A549 (cell line): ENCODE data around the gene RERE. TPM values are rescaled to one million over a fixed set of nuclear protein-coding genes. Genes with fewer than 3 reads are reported as not detected.
A peak's percentile ranks its signal among the peaks of the same experiment; 100 is the strongest.

Experiments
- ATAC-seq, 2 experiments: fragments of 200-7000 bp in 1 of 2; fragments of >200 bp in 1 of 2; cut with Nextera tagmentation in 1 of 2; cut with Tn5 transposase in 1 of 2; 3 replicates each; pipeline versions ENCODE4 v1.8.0 to v1.9.1; 2018 to 2020; ENCODE audit warnings: mild to moderate bottlenecking in 1 of 2, moderate library complexity in 1 of 2
- CTCF ChIA-PET: fragments of 300-600 bp; sonication (Branson Sonifier 250); formaldehyde crosslinking; extraction: SDS; loops from one replicate; lab custom pipeline; 2021; ENCODE audit warnings: antibody characterized with exemption, inconsistent platforms; lab: Yijun Ruan, JAX
- POLR2A ChIA-PET: fragments of 350-600 bp; formaldehyde crosslinking; extraction: SDS; loops from one replicate; lab custom pipeline; 2021; ENCODE audit warnings: antibody characterized with exemption, inconsistent platforms; lab: Yijun Ruan, JAX
- DNase-seq, 2 experiments: peaks; one replicate each; pipeline versions ENCODE4 v3.0.0 to v3.0.0-alpha.2; 2011 to 2016; ENCODE audit warnings: low read depth in 1 of 2, low spot score in 1 of 2
- FAIRE-seq: peaks from 2 replicates; lab custom pipeline; 2011; peaks lifted over from hg19 to GRCh38; lab: Jason Lieb, UNC
- H3K27ac ChIP-seq, 2 experiments: fragments of >200 bp; sonication (Bioruptor Twin); formaldehyde crosslinking; 3 replicates each; pipeline ENCODE4 v1.5.1; 2016 to 2017
- H3K4me1 ChIP-seq: fragments of >200 bp; sonication (Bioruptor Twin); formaldehyde crosslinking; 3 replicates; pipeline ENCODE4 v1.6.1; 2016
- H3K4me2 ChIP-seq: fragments of >200 bp; sonication (Bioruptor Twin); formaldehyde crosslinking; 3 replicates; pipeline ENCODE4 v1.6.1; 2016
- H3K4me3 ChIP-seq: fragments of >200 bp; sonication (Bioruptor Twin); formaldehyde crosslinking; 3 replicates; pipeline ENCODE4 v1.5.1; 2016
- H3K9me3 ChIP-seq: fragments of >200 bp; sonication (Bioruptor Twin); formaldehyde crosslinking; 3 replicates; pipeline ENCODE4 v1.6.1; 2016
- CBX2 ChIP-seq: fragments of 200-600 bp; sonication (generic); IDR thresholded peaks from 2 replicates; pipeline ENCODE4 v1.6.1; 2016; ENCODE audit warnings: low read depth, mild to moderate bottlenecking, borderline replicate concordance
- CHD2 ChIP-seq: fragments of 150-350 bp; IDR thresholded peaks from 2 replicates; pipeline ENCODE4 v1.6.1; 2014; ENCODE audit warnings: low read length; ENCODE audit not compliant: partially characterized antibody
- EHMT2 ChIP-seq: fragments of 200-600 bp; sonication (generic); IDR thresholded peaks from 2 replicates; pipeline ENCODE4 v1.6.1; 2016; ENCODE audit warnings: antibody characterized with exemption, low read depth, mild to moderate bottlenecking, moderate library complexity
- ESRRA ChIP-seq: fragments of 150-350 bp; IDR thresholded peaks from 2 replicates; pipeline ENCODE4 v1.6.1; 2014; ENCODE audit warnings: mild to moderate bottlenecking, low read length, borderline replicate concordance
- FOSB ChIP-seq: fragments of 250-450 bp; sonication (Bioruptor Pico); IDR thresholded peaks from 2 replicates; pipeline ENCODE4 v1.5.0; 2020; ENCODE audit warnings: mild to moderate bottlenecking, moderate library complexity
- FOSL2 ChIP-seq, 2 experiments: fragments of 450-650 bp in 1 of 2; fragments of >200 bp in 1 of 2; sonication (Bioruptor Twin) in 1 of 2; formaldehyde crosslinking; IDR thresholded peaks; 2 replicates each; pipeline versions ENCODE4 v1.5.0 to v1.6.1; 2016 to 2020; ENCODE audit warnings: mild to moderate bottlenecking in 1 of 2, moderate library complexity in 1 of 2
- GATA3 ChIP-seq: IDR thresholded peaks from 2 replicates; pipeline ENCODE4 v1.6.1; 2012; ENCODE audit warnings: borderline replicate concordance
- HOXA7 ChIP-seq: fragments of 250-450 bp; sonication (Bioruptor Pico); IDR thresholded peaks from 2 replicates; pipeline ENCODE4 v1.5.0; 2020; ENCODE audit warnings: mild to moderate bottlenecking, moderate library complexity
- HOXB5 ChIP-seq: fragments of 250-450 bp; sonication (Bioruptor Pico); IDR thresholded peaks from 2 replicates; pipeline ENCODE4 v1.5.0; 2020; ENCODE audit warnings: mild to moderate bottlenecking, moderate library complexity
- JUN ChIP-seq, 2 experiments: fragments of >200 bp; sonication (Bioruptor Twin); formaldehyde crosslinking; IDR thresholded peaks; 2 replicates in 1 of 2; 3 replicates in 1 of 2; pipeline ENCODE4 v1.6.1; 2016 to 2017
- MAFK ChIP-seq: fragments of 450-650 bp; IDR thresholded peaks from 2 replicates; pipeline ENCODE4 v1.6.1; 2014; ENCODE audit not compliant: partially characterized antibody
- NPAS2 ChIP-seq: fragments of 250-450 bp; sonication (Bioruptor Pico); IDR thresholded peaks from 2 replicates; pipeline ENCODE4 v1.8.0; 2022; ENCODE audit warnings: mild to moderate bottlenecking, moderate library complexity, borderline replicate concordance
- NR3C1 ChIP-seq: fragments of >200 bp; sonication (Bioruptor Twin); formaldehyde crosslinking; IDR thresholded peaks from 3 replicates; pipeline ENCODE4 v1.6.1; 2017
- PHF8 ChIP-seq: fragments of 200-600 bp; sonication (generic); IDR thresholded peaks from 2 replicates; pipeline ENCODE4 v1.6.1; 2016; ENCODE audit warnings: low read depth, mild to moderate bottlenecking, antibody characterized with exemption, moderate library complexity, borderline replicate concordance
- POLR2AphosphoS2 ChIP-seq: conservative IDR thresholded peaks from 2 replicates; pipeline ENCODE4 v1.6.1; 2012; ENCODE audit warnings: low read length, improper control_type of control experiment, inconsistent platforms
- RAD21 ChIP-seq, 2 experiments: fragments of >200 bp in 1 of 2; sonication (Bioruptor Twin) in 1 of 2; formaldehyde crosslinking in 1 of 2; IDR thresholded peaks in 1 of 2; conservative IDR thresholded peaks in 1 of 2; 2 replicates in 1 of 2; 3 replicates in 1 of 2; pipeline ENCODE4 v1.6.1; 2012 to 2018; ENCODE audit warnings: inconsistent platforms in 1 of 2
- RARB ChIP-seq: fragments of 250-450 bp; sonication (Bioruptor Pico); IDR thresholded peaks from 2 replicates; pipeline ENCODE4 v1.8.0; 2021; ENCODE audit warnings: mild to moderate bottlenecking, moderate library complexity
- SMC3 ChIP-seq: fragments of >200 bp; sonication (Bioruptor Twin); formaldehyde crosslinking; IDR thresholded peaks from 3 replicates; pipeline ENCODE4 v1.6.1; 2018; ENCODE audit warnings: inconsistent platforms
- SREBF2 ChIP-seq: fragments of 450-650 bp; IDR thresholded peaks from 2 replicates; pipeline ENCODE4 v1.6.1; 2014; ENCODE audit warnings: mild to moderate bottlenecking, moderate library complexity
- ZNF302 ChIP-seq: fragments of 250-450 bp; sonication (Bioruptor Pico); IDR thresholded peaks from 2 replicates; pipeline ENCODE4 v1.9.0; 2021; ENCODE audit warnings: inconsistent platforms, mild to moderate bottlenecking, moderate library complexity
- WGBS: methylation state at CpG from one replicate; pipeline ENCODE4 v1.1.6; 2017; ENCODE audit errors: missing lambda C conversion rate; 5-methylcytosine and 5-hydroxymethylcytosine counted together
- polyA plus RNA-seq, 4 experiments: library from polyadenylated mRNA; depleted of rRNA in 3 of 4; stranded (reverse); fragments of >200 nt; fragmentation: RNase III in 1 of 4; extraction: RNeasy Plus Mini Kit Qiagen cat#74134 plus additional on column Dnase treatment in 1 of 4; gene quantifications; 2 replicates in 3 of 4; 3 replicates in 1 of 4; pipeline ENCODE4 v1.2.3, GENCODE V29; 2011 to 2017
- TF ChIP-seq, protein P1 (sequence below): IDR thresholded peaks from 2 replicates; pipeline ENCODE4 v1.6.1; 2012
- TF ChIP-seq, protein P2 (sequence below): fragments of >200 bp; sonication (Bioruptor Twin); formaldehyde crosslinking; IDR thresholded peaks from 3 replicates; pipeline ENCODE4 v1.5.1; 2016
- TF ChIP-seq, protein P3 (sequence below): fragments of >200 bp; sonication (Bioruptor Twin); formaldehyde crosslinking; IDR thresholded peaks from 3 replicates; pipeline ENCODE4 v1.6.1; 2016
- TF ChIP-seq, protein P4 (sequence below): IDR thresholded peaks from 2 replicates; pipeline ENCODE4 v1.6.1; 2012; ENCODE audit warnings: low read depth, borderline replicate concordance
- TF ChIP-seq, protein P5 (sequence below): fragments of 250-450 bp; sonication (Bioruptor Pico); IDR thresholded peaks from 2 replicates; pipeline ENCODE4 v1.5.0; 2021; ENCODE audit warnings: mild to moderate bottlenecking, moderate library complexity, borderline replicate concordance
- TF ChIP-seq, protein P6 (sequence below): fragments of 150-350 bp; IDR thresholded peaks from 2 replicates; pipeline ENCODE4 v1.6.1; 2014; ENCODE audit warnings: low read depth, mild to moderate bottlenecking, low read length

Gene RERE
- polyA plus RNA-seq, 2 of the 4 experiments (the other 2 are of a cell fraction): 12.6 to 28.6 TPM

DNA sequence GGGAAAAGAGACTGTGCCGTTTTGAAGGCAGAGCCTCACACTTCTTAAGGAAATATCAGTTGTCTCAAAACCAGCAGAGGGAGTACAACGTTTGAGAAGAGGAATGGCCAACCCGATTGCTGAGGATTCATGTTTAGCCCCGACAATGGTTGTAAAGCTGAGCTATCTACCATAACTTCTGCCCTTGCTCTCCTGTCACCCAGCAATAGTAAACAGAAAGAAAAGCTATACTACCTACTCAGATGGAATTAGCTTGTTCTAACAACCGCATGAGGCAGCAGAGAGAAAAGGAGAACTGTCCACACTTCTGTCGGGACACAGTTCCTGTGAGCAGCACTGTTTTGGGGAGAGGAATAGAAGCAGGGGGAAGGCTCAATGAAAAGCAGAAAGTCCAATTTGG lies 408.3 kb downstream of the RERE start:
- Histone ChIP-seq H3K4me2 (no peak overlapping the region), H3K4me1 (peaks cover 35% of the 10 kb centered on the region), H3K9me3 (no peaks in the 10 kb centered on the region), H3K27ac (no peak overlapping the region), H3K4me3 (no peak overlapping the region)
- 35% methylated on average over 6 of the region's 6 CpGs for WGBS
- DNase-seq (peak in 1 of 2 experiments; percentile 43), ATAC-seq (peak; percentile 65 to 80; a peak in 4 of 6 replicates), FAIRE-seq (no peak)
- TF ChIP-seq HOXA7 (CRISPR knock-in tag) (no peak), CHD2 (no peak), SMC3 (0 out of 3 replicates have a peak, but pooled peaks have one; percentile 17), NPAS2 (no peak), HOXB5 (CRISPR knock-in tag) (no peak), PHF8 (no peak), JUN (IDR thresholded peaks at IDR 0.05) (no peak), FOSB (CRISPR knock-in tag) (no peak), RAD21 (conservative IDR thresholded peaks at IDR 0.05 in 1 of 2, IDR thresholded peaks at IDR 0.05 in 1 of 2) (peak; percentile 19 to 25; a peak in 1 of 5 replicates), FOSL2 (IDR thresholded peaks at IDR 0.05) (no peak), FOSL2 (CRISPR knock-in tag; IDR thresholded peaks at IDR 0.05) (no peak), CBX2 (no peak), ESRRA (no peak), NR3C1 (no peak), SREBF2 (no peak), EHMT2 (no peak)
- TF ChIP-seq, protein P1, sequence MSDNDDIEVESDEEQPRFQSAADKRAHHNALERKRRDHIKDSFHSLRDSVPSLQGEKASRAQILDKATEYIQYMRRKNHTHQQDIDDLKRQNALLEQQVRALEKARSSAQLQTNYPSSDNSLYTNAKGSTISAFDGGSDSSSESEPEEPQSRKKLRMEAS: no peak
- TF ChIP-seq, protein P2, sequence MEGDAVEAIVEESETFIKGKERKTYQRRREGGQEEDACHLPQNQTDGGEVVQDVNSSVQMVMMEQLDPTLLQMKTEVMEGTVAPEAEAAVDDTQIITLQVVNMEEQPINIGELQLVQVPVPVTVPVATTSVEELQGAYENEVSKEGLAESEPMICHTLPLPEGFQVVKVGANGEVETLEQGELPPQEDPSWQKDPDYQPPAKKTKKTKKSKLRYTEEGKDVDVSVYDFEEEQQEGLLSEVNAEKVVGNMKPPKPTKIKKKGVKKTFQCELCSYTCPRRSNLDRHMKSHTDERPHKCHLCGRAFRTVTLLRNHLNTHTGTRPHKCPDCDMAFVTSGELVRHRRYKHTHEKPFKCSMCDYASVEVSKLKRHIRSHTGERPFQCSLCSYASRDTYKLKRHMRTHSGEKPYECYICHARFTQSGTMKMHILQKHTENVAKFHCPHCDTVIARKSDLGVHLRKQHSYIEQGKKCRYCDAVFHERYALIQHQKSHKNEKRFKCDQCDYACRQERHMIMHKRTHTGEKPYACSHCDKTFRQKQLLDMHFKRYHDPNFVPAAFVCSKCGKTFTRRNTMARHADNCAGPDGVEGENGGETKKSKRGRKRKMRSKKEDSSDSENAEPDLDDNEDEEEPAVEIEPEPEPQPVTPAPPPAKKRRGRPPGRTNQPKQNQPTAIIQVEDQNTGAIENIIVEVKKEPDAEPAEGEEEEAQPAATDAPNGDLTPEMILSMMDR: peak; percentile 20; the same call in 1 of the 3 replicates
- TF ChIP-seq, protein P3, sequence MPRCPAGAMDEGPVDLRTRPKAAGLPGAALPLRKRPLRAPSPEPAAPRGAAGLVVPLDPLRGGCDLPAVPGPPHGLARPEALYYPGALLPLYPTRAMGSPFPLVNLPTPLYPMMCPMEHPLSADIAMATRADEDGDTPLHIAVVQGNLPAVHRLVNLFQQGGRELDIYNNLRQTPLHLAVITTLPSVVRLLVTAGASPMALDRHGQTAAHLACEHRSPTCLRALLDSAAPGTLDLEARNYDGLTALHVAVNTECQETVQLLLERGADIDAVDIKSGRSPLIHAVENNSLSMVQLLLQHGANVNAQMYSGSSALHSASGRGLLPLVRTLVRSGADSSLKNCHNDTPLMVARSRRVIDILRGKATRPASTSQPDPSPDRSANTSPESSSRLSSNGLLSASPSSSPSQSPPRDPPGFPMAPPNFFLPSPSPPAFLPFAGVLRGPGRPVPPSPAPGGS: no peak
- TF ChIP-seq, protein P4, sequence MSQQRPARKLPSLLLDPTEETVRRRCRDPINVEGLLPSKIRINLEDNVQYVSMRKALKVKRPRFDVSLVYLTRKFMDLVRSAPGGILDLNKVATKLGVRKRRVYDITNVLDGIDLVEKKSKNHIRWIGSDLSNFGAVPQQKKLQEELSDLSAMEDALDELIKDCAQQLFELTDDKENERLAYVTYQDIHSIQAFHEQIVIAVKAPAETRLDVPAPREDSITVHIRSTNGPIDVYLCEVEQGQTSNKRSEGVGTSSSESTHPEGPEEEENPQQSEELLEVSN: no peak
- POLR2A ChIA-PET: no interaction called here
- CTCF ChIA-PET: interaction anchor here (0.6 to 2.4 kb wide), 12 partner anchors 10 to 495 kb away, joined by 3 to 7 read pairs (median 4); no protein-coding TSS in a partner anchor

DNA sequence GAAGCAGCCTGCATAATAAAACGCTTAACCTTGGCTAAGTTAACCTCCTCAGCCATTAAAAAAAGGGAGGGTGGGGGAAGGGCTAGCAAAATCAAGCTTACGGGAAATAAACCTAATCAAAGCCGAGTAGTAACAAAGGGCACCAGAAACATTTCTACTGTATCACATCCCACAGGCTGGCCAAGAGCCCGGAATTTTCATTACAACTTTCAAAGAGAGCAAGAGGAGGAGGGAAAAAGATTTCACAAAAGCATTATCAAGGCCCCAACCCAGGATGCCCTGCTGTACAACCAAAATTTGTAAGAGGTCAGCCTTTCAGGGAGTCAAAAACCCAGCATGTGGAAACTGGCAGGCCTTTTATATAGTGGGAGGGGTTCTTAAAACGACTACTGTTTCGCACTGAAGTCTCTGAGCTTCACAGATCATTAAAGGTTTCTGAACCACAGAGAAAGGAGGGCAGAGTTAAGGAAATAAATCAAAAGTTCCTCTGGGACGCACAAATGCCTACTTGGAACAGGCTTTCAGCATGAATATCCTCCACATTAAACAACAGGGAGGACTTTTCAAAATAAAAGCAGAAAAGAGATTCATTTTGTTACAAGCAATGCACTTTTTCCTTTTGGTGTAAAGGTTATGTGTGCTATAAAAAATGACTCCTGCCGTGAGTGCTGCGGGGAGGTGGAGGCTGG lies 409.1 kb downstream of the RERE start:
- 80% methylated on average over 9 of the region's 9 CpGs for WGBS
- Histone ChIP-seq H3K4me3 (no peak overlapping the region), H3K4me1 (peaks cover 35% of the 10 kb centered on the region), H3K27ac (no peak overlapping the region), H3K4me2 (no peak overlapping the region), H3K9me3 (no peaks in the 10 kb centered on the region)
- ATAC-seq (no peak), DNase-seq (no peak), FAIRE-seq (no peak)
- CTCF ChIA-PET: interaction anchor here (0.9 to 2.4 kb wide), 6 partner anchors 10 to 318 kb away, joined by 3 to 7 read pairs (median 4); no protein-coding TSS in a partner anchor
- POLR2A ChIA-PET: no interaction called here
- TF ChIP-seq GATA3 (no peak), ZNF302 (CRISPR knock-in tag) (no peak), NPAS2 (no peak), POLR2AphosphoS2 (no peak), RARB (CRISPR knock-in tag) (no peak), MAFK (no peak), NR3C1 (no peak), HOXB5 (CRISPR knock-in tag) (no peak), CBX2 (no peak)
- TF ChIP-seq, protein P1: no peak
- TF ChIP-seq, protein P5, sequence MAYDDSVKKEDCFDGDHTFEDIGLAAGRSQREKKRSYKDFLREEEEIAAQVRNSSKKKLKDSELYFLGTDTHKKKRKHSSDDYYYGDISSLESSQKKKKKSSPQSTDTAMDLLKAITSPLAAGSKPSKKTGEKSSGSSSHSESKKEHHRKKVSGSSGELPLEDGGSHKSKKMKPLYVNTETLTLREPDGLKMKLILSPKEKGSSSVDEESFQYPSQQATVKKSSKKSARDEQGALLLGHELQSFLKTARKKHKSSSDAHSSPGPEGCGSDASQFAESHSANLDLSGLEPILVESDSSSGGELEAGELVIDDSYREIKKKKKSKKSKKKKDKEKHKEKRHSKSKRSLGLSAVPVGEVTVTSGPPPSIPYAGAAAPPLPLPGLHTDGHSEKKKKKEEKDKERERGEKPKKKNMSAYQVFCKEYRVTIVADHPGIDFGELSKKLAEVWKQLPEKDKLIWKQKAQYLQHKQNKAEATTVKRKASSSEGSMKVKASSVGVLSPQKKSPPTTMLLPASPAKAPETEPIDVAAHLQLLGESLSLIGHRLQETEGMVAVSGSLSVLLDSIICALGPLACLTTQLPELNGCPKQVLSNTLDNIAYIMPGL (CRISPR knock-in tag): no peak
- TF ChIP-seq, protein P3: no peak
- TF ChIP-seq, protein P6, sequence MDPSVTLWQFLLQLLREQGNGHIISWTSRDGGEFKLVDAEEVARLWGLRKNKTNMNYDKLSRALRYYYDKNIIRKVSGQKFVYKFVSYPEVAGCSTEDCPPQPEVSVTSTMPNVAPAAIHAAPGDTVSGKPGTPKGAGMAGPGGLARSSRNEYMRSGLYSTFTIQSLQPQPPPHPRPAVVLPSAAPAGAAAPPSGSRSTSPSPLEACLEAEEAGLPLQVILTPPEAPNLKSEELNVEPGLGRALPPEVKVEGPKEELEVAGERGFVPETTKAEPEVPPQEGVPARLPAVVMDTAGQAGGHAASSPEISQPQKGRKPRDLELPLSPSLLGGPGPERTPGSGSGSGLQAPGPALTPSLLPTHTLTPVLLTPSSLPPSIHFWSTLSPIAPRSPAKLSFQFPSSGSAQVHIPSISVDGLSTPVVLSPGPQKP: no peak
